SK-MEL-5 (cell line): ENCODE results near the gene SDK1. TPM values are rescaled to one million over a fixed set of nuclear protein-coding genes. Genes with fewer than 3 reads are reported as not detected.

Experiments used
- DNase-seq: peaks from one replicate; pipeline ENCODE4 v3.0.0-alpha.2; 2016; ENCODE audit warnings: low read depth, low spot score
- in situ Hi-C: cut with HindIII; loops from 2 replicates; pipeline ENCODE4 v1.10.0; 2016; ENCODE audit warnings: low sequenced_read_pairs, high pct_unique_total_duplicates, low pct_unique_long_range_greater_than_20kb
- total RNA-seq: library from RNA; depleted of rRNA; stranded (reverse); fragments of >200 nt; shearing (Covaris generic); gene quantifications from 2 replicates; pipeline ENCODE4 v1.2.3, GENCODE V29; 2014

The SDK1 gene
- total RNA-seq, 1 experiment from 2014 or later, result 0.13 TPM

GRCh38 chr7:3432911-3433310 lies 131.9 kb downstream of the SDK1 start:
- no peak for DNase-seq
- in situ Hi-C loops, result no loop called here

- DNase-seq, result no peak
- in situ Hi-C loops, result no loop called here
These were observed 133.6 kb downstream of the SDK1 start for GRCh38 chr7:3434611-3435010.

GRCh38 chr7:3436112-3436511 lies 135.1 kb downstream of the SDK1 start:
- DNase-seq, result no peak
- in situ Hi-C loops, result no loop called here

- in situ Hi-C loops, result no loop called here
- no peak for DNase-seq
These were observed 135.7 kb downstream of the SDK1 start for GRCh38 chr7:3436746-3437145.

- DNase-seq, result no peak
- in situ Hi-C loops, result no loop called here
These were observed 136.4 kb downstream of the SDK1 start for GRCh38 chr7:3437467-3437866.

GRCh38 chr7:3438352-3438751 lies 137.3 kb downstream of the SDK1 start:
- in situ Hi-C loops, result no loop called here

GRCh38 chr7:3439333-3440030 lies 138.4 kb downstream of the SDK1 start:
- no peak for DNase-seq
- in situ Hi-C loops, result no loop called here

More at GRCh38 chr7:3438352-3438751, 137.3 kb downstream of the SDK1 start:
- DNase-seq, result no peak

- DNase-seq, result no peak
- in situ Hi-C loops, result no loop called here
These were observed 139.5 kb downstream of the SDK1 start for GRCh38 chr7:3440509-3440908.

- in situ Hi-C loops, result no loop called here
- no peak for DNase-seq
These were observed 142.7 kb downstream of the SDK1 start for GRCh38 chr7:3443716-3444115.

- in situ Hi-C loops, result no loop called here
- no peak for DNase-seq
These were observed 145.7 kb downstream of the SDK1 start for GRCh38 chr7:3446786-3447185.

GRCh38 chr7:3451701-3452100 lies 150.6 kb downstream of the SDK1 start:
- in situ Hi-C loops, result no loop called here
- no peak for DNase-seq

GRCh38 chr7:3453398-3453797 lies 152.3 kb downstream of the SDK1 start:
- DNase-seq, result no peak
- in situ Hi-C loops, result no loop called here

GRCh38 chr7:3455806-3456595 lies 154.9 kb downstream of the SDK1 start:
- in situ Hi-C loops, result no loop called here
- DNase-seq, result no peak

- in situ Hi-C loops, result no loop called here
- DNase-seq, result no peak
These were observed 158.1 kb downstream of the SDK1 start for GRCh38 chr7:3459111-3459510.

GRCh38 chr7:3461923-3462322 lies 160.9 kb downstream of the SDK1 start:
- in situ Hi-C loops, result no loop called here
- DNase-seq, result no peak

GRCh38 chr7:3463696-3464095 lies 162.6 kb downstream of the SDK1 start:
- no peak for DNase-seq
- in situ Hi-C loops, result no loop called here

GRCh38 chr7:3464900-3465622 lies 164.0 kb downstream of the SDK1 start:
- no peak for DNase-seq
- in situ Hi-C loops, result no loop called here

- in situ Hi-C loops, result no loop called here
- DNase-seq, result no peak
These were observed 165.2 kb downstream of the SDK1 start for GRCh38 chr7:3466261-3466660.
